Subcutaneous abdominal adipose tissue (tissue), 5 donors: ENCODE measurements around the gene ZSCAN12.

Source experiments
- H3K27ac ChIP-seq: one replicate; pipeline ENCODE4 v1.7.0; 2013; ENCODE audit warnings: low read depth, mild to moderate bottlenecking, inconsistent platforms, low read length, moderate library complexity
- H3K27me3 ChIP-seq, 5 donors: one replicate each; pipeline ENCODE4 v1.7.0; 2013; ENCODE audit warnings: low read length in 5 of 5, inconsistent platforms in 1 of 5; ENCODE audit not compliant: control insufficient read depth in 5 of 5, insufficient read depth in 4 of 5
- H3K36me3 ChIP-seq, 5 donors: one replicate each; pipeline ENCODE4 v1.7.0; 2013; ENCODE audit warnings: low read length in 5 of 5; ENCODE audit not compliant: control insufficient read depth in 5 of 5, insufficient read depth in 5 of 5
- H3K4me1 ChIP-seq, 5 donors: one replicate each; pipeline ENCODE4 v1.7.0; 2013; ENCODE audit warnings: low read length in 5 of 5, mild to moderate bottlenecking in 3 of 5, moderate library complexity in 1 of 5; ENCODE audit not compliant: control insufficient read depth in 5 of 5, insufficient read depth in 5 of 5
- H3K4me3 ChIP-seq, 5 donors: one replicate each; pipeline ENCODE4 v1.7.0; 2013; ENCODE audit warnings: low read length in 5 of 5, low read depth in 1 of 5
- H3K9ac ChIP-seq, 5 donors: one replicate each; pipeline ENCODE4 v1.7.0; 2013; ENCODE audit warnings: low read length in 5 of 5, mild to moderate bottlenecking in 4 of 5, moderate library complexity in 3 of 5
- H3K9me3 ChIP-seq, 5 donors: one replicate each; pipeline ENCODE4 v1.7.0; 2013; ENCODE audit warnings: low read length in 5 of 5; ENCODE audit not compliant: control insufficient read depth in 5 of 5
- donor health status: healthy.
- donor health status: healthy.
- donor health status: healthy.
- donor health status: healthy.
- donor health status: healthy.

The ZSCAN12 gene

GRCh38 chr6:28335040-28335563 is 64.4 kb downstream of the ZSCAN12 start:
- no peaks in the 10 kb centered on the region for H3K27me3 ChIP-seq
- peak overlapping the region; percentile 56 to 97 (median 91) for H3K9ac ChIP-seq
- H3K36me3 ChIP-seq = no peaks in the 10 kb centered on the region
- peak overlapping the region; percentile 81 to 96 (median 90) for H3K4me3 ChIP-seq
- peak overlapping the region; percentile 99 for H3K27ac ChIP-seq
- H3K9me3 ChIP-seq = no peaks in the 10 kb centered on the region
- peaks cover 4 to 18% (median 17%) of the 10 kb centered on the region in 5 donors for H3K4me1 ChIP-seq

GRCh38 chr6:28334286-28335039 is 65.1 kb downstream of the ZSCAN12 start:
- peaks cover 0 to 5% (median 0%) of the 10 kb centered on the region in 5 donors for H3K36me3 ChIP-seq
- H3K9ac ChIP-seq = peak overlapping the region in 4 of 5 donors; percentile 56 to 97 (median 90)
- H3K27me3 ChIP-seq = no peaks in the 10 kb centered on the region
- peak overlapping the region; percentile 99 for H3K27ac ChIP-seq
- no peaks in the 10 kb centered on the region for H3K9me3 ChIP-seq
- peak overlapping the region in 4 of 5 donors; percentile 81 to 96 (median 92) for H3K4me3 ChIP-seq
- peaks cover 4 to 18% (median 17%) of the 10 kb centered on the region in 5 donors for H3K4me1 ChIP-seq

DNA sequence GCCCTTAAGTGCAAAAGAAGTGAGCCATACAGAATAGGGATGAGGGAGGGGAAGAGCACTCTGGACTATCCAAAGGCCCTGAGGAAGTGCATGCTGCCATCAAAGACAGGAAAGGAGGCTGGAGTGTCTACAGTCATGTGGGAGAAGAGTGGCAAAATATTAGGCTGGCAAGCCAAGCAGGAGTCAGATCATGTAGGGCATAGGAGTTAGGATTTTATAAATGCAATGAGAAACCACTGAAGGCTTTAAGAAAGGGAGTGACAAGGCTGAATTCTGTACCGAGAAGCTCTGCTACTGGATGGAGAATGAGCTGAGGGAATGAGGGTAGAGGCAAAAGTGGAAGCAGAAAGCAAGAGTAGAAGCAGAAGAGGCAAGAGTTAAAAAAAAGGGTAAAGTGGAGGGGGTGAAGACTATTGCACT is 65.9 kb downstream of the ZSCAN12 start:
- Histone ChIP-seq H3K27ac (no peak overlapping the region), H3K4me3 (no peak overlapping the region)

GRCh38 chr6:28333047-28333446 is 66.5 kb downstream of the ZSCAN12 start:
- Histone ChIP-seq H3K27me3 (no peaks in the 10 kb centered on the region), H3K9ac (no peak overlapping the region), H3K27ac (no peak overlapping the region), H3K4me1 (peaks cover 4 to 18% (median 17%) of the 10 kb centered on the region in 5 donors), H3K36me3 (peaks cover 0 to 5% (median 5%) of the 10 kb centered on the region in 5 donors), H3K9me3 (peaks cover 0 to 7% (median 0%) of the 10 kb centered on the region in 5 donors), H3K4me3 (no peak overlapping the region)

More for the DNA sequence above, 65.9 kb downstream of the ZSCAN12 start:
- peaks cover 0 to 5% (median 5%) of the 10 kb centered on the region in 5 donors for H3K36me3 ChIP-seq
- peaks cover 4 to 18% (median 17%) of the 10 kb centered on the region in 5 donors for H3K4me1 ChIP-seq
- no peak overlapping the region for H3K9ac ChIP-seq
- peaks cover 0 to 7% (median 0%) of the 10 kb centered on the region in 5 donors for H3K9me3 ChIP-seq
- no peaks in the 10 kb centered on the region for H3K27me3 ChIP-seq

DNA sequence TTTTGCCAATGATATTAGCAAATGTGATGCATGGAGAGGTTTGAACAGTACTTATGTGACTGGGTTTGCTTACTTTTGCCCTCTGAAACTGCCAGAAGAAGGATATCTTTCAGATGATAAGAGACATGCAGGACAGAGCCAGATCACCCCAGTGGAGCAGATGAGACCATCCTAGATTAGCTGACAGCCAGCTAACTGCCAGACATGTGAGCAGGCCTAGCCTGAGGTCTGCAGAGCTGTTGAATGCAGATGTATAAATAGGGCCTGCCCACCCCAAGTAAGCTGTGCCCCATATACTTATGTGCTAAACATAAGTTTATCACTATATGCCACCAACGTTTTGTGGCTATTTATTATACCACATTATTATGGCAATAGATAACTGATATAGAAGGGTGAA is 69.5 kb downstream of the ZSCAN12 start:
- H3K4me1 ChIP-seq = peaks cover 0 to 5% (median 2%) of the 10 kb centered on the region in 5 donors
- no peak overlapping the region for H3K9ac ChIP-seq
- no peak overlapping the region for H3K4me3 ChIP-seq
- H3K9me3 ChIP-seq = peaks cover 14 to 33% (median 27%) of the 10 kb centered on the region in 5 donors
- no peaks in the 10 kb centered on the region for H3K27me3 ChIP-seq
- H3K27ac ChIP-seq = no peak overlapping the region
- H3K36me3 ChIP-seq = peaks cover 17 to 31% (median 25%) of the 10 kb centered on the region in 5 donors
